Activated CD8-positive, alpha-beta T cell treated with anti-CD3 and anti-CD28 coated beads for 36 hours (primary cell): ENCODE data around the gene UBASH3A. TPM values are rescaled to one million over a fixed set of nuclear protein-coding genes. Genes with fewer than 3 reads are reported as not detected.

ENCODE experiments used
- ATAC-seq: fragments of 200-7000 bp; cut with Tn5 transposase; one replicate; pipeline ENCODE4 v1.10.0; 2021; ENCODE audit warnings: mild to moderate bottlenecking, moderate library complexity
- CTCF ChIA-PET: fragments of 350-600 bp; sonication (Branson Sonifier 250); formaldehyde crosslinking; loops from one replicate; lab custom pipeline; 2021; ENCODE audit warnings: antibody characterized with exemption; lab: Charles Lee
- POLR2A ChIA-PET: fragments of 350-600 bp; sonication (Branson Sonifier 250); formaldehyde crosslinking; loops from one replicate; lab custom pipeline; 2021; ENCODE audit warnings: antibody characterized with exemption; lab: Charles Lee
- DNase-seq: peaks from one replicate; pipeline ENCODE4 v3.0.0-alpha.2; 2020
- H3K27ac Mint-ChIP-seq: one replicate; pipeline ENCODE4 v1.8.0; 2021; ENCODE audit warnings: mild to moderate bottlenecking, mixed read lengths
- H3K27me3 Mint-ChIP-seq: one replicate; pipeline ENCODE4 v1.8.0; 2021; ENCODE audit warnings: mixed read lengths
- H3K36me3 Mint-ChIP-seq: one replicate; pipeline ENCODE4 v1.8.0; 2021; ENCODE audit warnings: low read depth, mixed read lengths
- H3K4me1 Mint-ChIP-seq: one replicate; pipeline ENCODE4 v1.8.0; 2021; ENCODE audit warnings: low read depth, mixed read lengths
- H3K4me3 Mint-ChIP-seq: one replicate; pipeline ENCODE4 v1.8.0; 2021; ENCODE audit warnings: mild to moderate bottlenecking, moderate library complexity, mixed read lengths
- H3K9me3 Mint-ChIP-seq: one replicate; pipeline ENCODE4 v1.8.0; 2021; ENCODE audit warnings: mixed read lengths
- CTCF ChIP-seq: fragments of 200-600 bp; IDR thresholded peaks from one replicate; pipeline ENCODE4 v1.8.0; 2022; ENCODE audit warnings: antibody characterized with exemption, mild to moderate bottlenecking
- intact Hi-C: fragments of 100-400 bp; cut with micrococcal nuclease; formaldehyde crosslinking; loops from one replicate; pipeline ENCODE4 v1.10.0; 2022
- total RNA-seq, 2 experiments: library from RNA; stranded (reverse); gene quantifications; one replicate each; pipeline ENCODE4 v1.2.3, GENCODE V29; 2021

Gene UBASH3A
- total RNA-seq, 2 experiments from 2014 or later = 48.7 to 52.9 TPM

DNA sequence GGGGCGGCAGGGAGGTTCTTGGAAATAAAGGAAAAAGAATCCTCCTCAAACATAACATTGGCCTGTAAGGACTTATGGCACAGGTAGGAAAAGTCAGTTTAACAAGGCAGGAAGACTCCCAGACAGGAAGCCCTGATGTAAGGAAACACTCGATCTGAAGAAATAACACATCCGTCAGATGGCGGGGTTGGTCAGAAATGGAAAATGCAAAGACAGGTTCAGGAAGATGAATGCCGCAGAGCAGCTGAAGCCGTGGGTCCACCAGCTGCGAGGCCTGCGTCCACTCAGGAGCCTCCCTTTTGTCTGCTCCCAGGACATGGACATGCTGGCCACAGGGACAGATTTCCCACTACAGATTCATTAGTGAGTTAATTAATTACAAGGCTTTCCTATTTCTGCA, 88.5 kb downstream of the UBASH3A start:
- no peaks in the 10 kb centered on the region for H3K9me3 Mint-ChIP-seq
- intact Hi-C loops = no loop called here
- ATAC-seq (no peak), DNase-seq (no peak)
- ChIA-PET POLR2A (no interaction called here), CTCF (interaction anchor here (1.0 kb wide), 2 partner anchors 14 to 22 kb away, joined by 3 to 4 read pairs; no protein-coding TSS in a partner anchor)
- no peaks in the 10 kb centered on the region for H3K36me3 Mint-ChIP-seq
- no peak overlapping the region for H3K4me3 Mint-ChIP-seq
- H3K4me1 Mint-ChIP-seq = peaks cover 12% of the 10 kb centered on the region
- H3K27me3 Mint-ChIP-seq = peaks cover 3% of the 10 kb centered on the region
- no peak for TF ChIP-seq CTCF
- H3K27ac Mint-ChIP-seq = no peak overlapping the region

- intact Hi-C loops = no loop called here
- no peak for TF ChIP-seq CTCF
- Mint-ChIP-seq H3K4me3 (no peak overlapping the region), H3K27ac (no peak overlapping the region), H3K36me3 (no peaks in the 10 kb centered on the region), H3K4me1 (peaks cover 12% of the 10 kb centered on the region), H3K27me3 (no peaks in the 10 kb centered on the region), H3K9me3 (no peaks in the 10 kb centered on the region)
- ATAC-seq = no peak
- POLR2A ChIA-PET = no interaction called here
- CTCF ChIA-PET = interaction anchor here (1.0 to 1.3 kb wide), 3 partner anchors 13 to 99 kb away, joined by 3 to 4 read pairs (median 3); no protein-coding TSS in a partner anchor
- DNase-seq = no peak
Observed at GRCh38 chr21:42493109-42494060, 89.7 kb downstream of the UBASH3A start.

GRCh38 chr21:42495027-42495426, 91.3 kb downstream of the UBASH3A start:
- H3K4me1 Mint-ChIP-seq = peaks cover 12% of the 10 kb centered on the region
- intact Hi-C loops = no loop called here
- CTCF ChIA-PET = interaction anchor here (1.1 to 1.8 kb wide), 3 partner anchors 28 to 158 kb away, joined by 3 to 4 read pairs (median 4); no protein-coding TSS in a partner anchor
- H3K4me3 Mint-ChIP-seq = no peak overlapping the region
- H3K27ac Mint-ChIP-seq = no peak overlapping the region
- DNase-seq = no peak
- no peak for TF ChIP-seq CTCF
- POLR2A ChIA-PET = interaction anchor here (1.4 kb wide), 1 partner anchor 20 kb away, joined by 3 read pairs; no protein-coding TSS in a partner anchor
- H3K36me3 Mint-ChIP-seq = no peaks in the 10 kb centered on the region
- ATAC-seq = no peak
- no peaks in the 10 kb centered on the region for H3K27me3 Mint-ChIP-seq
- no peaks in the 10 kb centered on the region for H3K9me3 Mint-ChIP-seq

DNA sequence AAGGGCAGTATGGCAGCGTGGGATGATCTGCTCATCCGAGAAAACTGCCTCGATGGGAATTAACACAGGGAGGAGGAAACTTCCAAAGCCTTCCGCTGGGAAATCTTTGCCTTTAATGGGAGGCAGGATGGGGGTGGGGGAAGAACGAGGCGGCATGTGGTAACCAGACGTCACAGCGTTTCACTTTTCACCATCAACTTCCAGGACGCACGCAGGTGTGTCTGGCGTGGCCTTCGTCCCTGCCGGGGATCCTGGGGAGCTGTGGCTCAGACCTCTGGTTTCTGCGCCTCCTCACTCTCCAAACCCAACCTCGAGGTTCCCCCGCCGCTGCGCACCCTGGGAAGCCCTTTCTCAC, 92.0 kb downstream of the UBASH3A start:
- POLR2A ChIA-PET = interaction anchor here (1.0 to 1.4 kb wide), 2 partner anchors 19 to 39 kb away, joined by 3 read pairs; no protein-coding TSS in a partner anchor
- Mint-ChIP-seq H3K9me3 (no peaks in the 10 kb centered on the region), H3K36me3 (no peaks in the 10 kb centered on the region), H3K27me3 (no peaks in the 10 kb centered on the region), H3K4me3 (peak overlapping the region; percentile 80), H3K4me1 (peaks cover 12% of the 10 kb centered on the region), H3K27ac (no peak overlapping the region)
- DNase-seq = no peak
- ATAC-seq = no peak
- no peak for TF ChIP-seq CTCF
- intact Hi-C loops = no loop called here
- CTCF ChIA-PET = interaction anchor here (0.9 to 1.8 kb wide), 4 partner anchors 29 to 159 kb away, joined by 3 to 4 read pairs (median 4); no protein-coding TSS in a partner anchor
